ENCODE data around the gene SELENOW. TPM values are rescaled to one million over a fixed set of nuclear protein-coding genes. Genes with fewer than 3 reads are reported as not detected.
"Not testable (repeated sequence)": the region's sequence is repeated elsewhere in the genome, so short reads cannot be mapped to it uniquely, and the experiment has no call there.

Gene SELENOW
- total RNA-seq, 2 experiments from 2014 or later, result 105 to 106 TPM

GRCh38 chr19:47806435-47806834 is 27.9 kb downstream of the SELENOW start:
- TF ChIP-seq CTCF (IDR thresholded peaks at IDR 0.05), result no peak
- Mint-ChIP-seq H3K4me1 (ENCODE audit: low read depth) (no peaks in the 10 kb centered on the region), H3K36me3 (ENCODE audit: low read depth) (no peaks in the 10 kb centered on the region), H3K9me3 (no peaks in the 10 kb centered on the region), H3K4me3 (no peak overlapping the region), H3K27ac (no peak overlapping the region), H3K27me3 (peaks cover 3% of the 10 kb centered on the region)
- ATAC-seq (no peak), DNase-seq (no peak)
- POLR2A ChIA-PET, result no interaction called here
- intact Hi-C loops (cut with micrococcal nuclease), result no loop called here
- CTCF ChIA-PET, result interaction anchor here (1.0 to 1.9 kb wide), 3 partner anchors 9 to 57 kb away, joined by 3 to 8 read pairs (median 3); no protein-coding TSS in a partner anchor

GRCh38 chr19:47813304-47813994 is 34.9 kb downstream of the SELENOW start:
- ChIA-PET POLR2A (no interaction called here), CTCF (interaction anchor here (0.6 to 1.5 kb wide), 3 partner anchors 13 to 341 kb away, joined by 3 read pairs; no protein-coding TSS in a partner anchor)
- Mint-ChIP-seq H3K4me3 (no peak overlapping the region), H3K27ac (no peak overlapping the region), H3K36me3 (ENCODE audit: low read depth) (no peaks in the 10 kb centered on the region), H3K27me3 (peaks cover 7% of the 10 kb centered on the region), H3K4me1 (ENCODE audit: low read depth) (no peaks in the 10 kb centered on the region), H3K9me3 (no peaks in the 10 kb centered on the region)
- intact Hi-C loops (cut with micrococcal nuclease), result no loop called here
- peak; percentile 82 for ATAC-seq
- peak; percentile 67 for TF ChIP-seq CTCF (IDR thresholded peaks at IDR 0.05)
- peak; percentile 82 for DNase-seq

- Mint-ChIP-seq H3K4me3 (no peak overlapping the region), H3K36me3 (ENCODE audit: low read depth) (no peaks in the 10 kb centered on the region), H3K27ac (no peak overlapping the region), H3K4me1 (ENCODE audit: low read depth) (no peaks in the 10 kb centered on the region), H3K27me3 (peaks cover 9% of the 10 kb centered on the region), H3K9me3 (no peaks in the 10 kb centered on the region)
- ATAC-seq (no peak), DNase-seq (no peak)
- intact Hi-C loops (cut with micrococcal nuclease), result no loop called here
- CTCF ChIA-PET, result interaction anchor here (0.6 to 1.5 kb wide), 6 partner anchors 24 to 342 kb away, joined by 3 to 8 read pairs (median 4); no protein-coding TSS in a partner anchor
- POLR2A ChIA-PET, result interaction anchor here (0.7 kb wide), 1 partner anchor 20 kb away, joined by 3 read pairs; no protein-coding TSS in a partner anchor
- peak; percentile 33 for TF ChIP-seq CTCF (IDR thresholded peaks at IDR 0.05)
Observed at GRCh38 chr19:47813995-47814328, 35.5 kb downstream of the SELENOW start.

GRCh38 chr19:47816270-47816669 is 37.8 kb downstream of the SELENOW start:
- CTCF ChIA-PET; ATAC-seq; intact Hi-C loops (cut with micrococcal nuclease); DNase-seq; H3K27ac Mint-ChIP-seq; H3K9me3 Mint-ChIP-seq; H3K36me3 Mint-ChIP-seq (ENCODE audit: low read depth); H3K4me3 Mint-ChIP-seq; H3K4me1 Mint-ChIP-seq (ENCODE audit: low read depth): not testable (repeated sequence)
- H3K27me3 Mint-ChIP-seq, result peaks cover 23% of the 10 kb centered on the region
- POLR2A ChIA-PET, result interaction anchor here (0.6 kb wide), 1 partner anchor 109 kb away, joined by 4 read pairs; no protein-coding TSS in a partner anchor

- ATAC-seq; CTCF ChIA-PET; H3K36me3 Mint-ChIP-seq (ENCODE audit: low read depth); H3K9me3 Mint-ChIP-seq; DNase-seq; intact Hi-C loops (cut with micrococcal nuclease); H3K4me1 Mint-ChIP-seq (ENCODE audit: low read depth); H3K27ac Mint-ChIP-seq; H3K4me3 Mint-ChIP-seq: not testable (repeated sequence)
- POLR2A ChIA-PET, result interaction anchor here (0.7 kb wide), 1 partner anchor 9 kb away, joined by 3 read pairs; no protein-coding TSS in a partner anchor
- H3K27me3 Mint-ChIP-seq, result peaks cover 26% of the 10 kb centered on the region
Observed at GRCh38 chr19:47818221-47818620, 39.7 kb downstream of the SELENOW start.

- Mint-ChIP-seq H3K27me3 (peaks cover 24% of the 10 kb centered on the region), H3K9me3 (no peaks in the 10 kb centered on the region), H3K27ac (no peak overlapping the region), H3K4me1 (ENCODE audit: low read depth) (no peaks in the 10 kb centered on the region), H3K36me3 (ENCODE audit: low read depth) (no peaks in the 10 kb centered on the region), H3K4me3 (no peak overlapping the region)
- ATAC-seq, result no peak
- ChIA-PET POLR2A (no interaction called here), CTCF (interaction anchor here (1.2 kb wide), 1 partner anchor 43 kb away, joined by 3 read pairs; no protein-coding TSS in a partner anchor)
- intact Hi-C loops (cut with micrococcal nuclease), result no loop called here
- no peak for TF ChIP-seq CTCF (IDR thresholded peaks at IDR 0.05)
- DNase-seq, result no peak
Observed at GRCh38 chr19:47819858-47820257, 41.4 kb downstream of the SELENOW start.

All from activated CD8-positive, alpha-beta T cell treated with anti-CD3 and anti-CD28 coated beads for 36 hours (primary cell).